ENCODE measurements around the gene GTPBP10. TPM values are rescaled to one million over a fixed set of nuclear protein-coding genes. Genes with fewer than 3 reads are reported as not detected.

The GTPBP10 gene
- total RNA-seq, 1 experiment from 2014 or later, result 51.1 TPM

GRCh38 chr7:90407484-90407821 is 60.9 kb downstream of the GTPBP10 start:
- CTCF ChIA-PET, result interaction anchor here (1.1 kb wide), 1 partner anchor 61 kb away, joined by 5 read pairs; the partner anchor contains the start of gene GTPBP10
- Mint-ChIP-seq H3K27me3 (ENCODE audit: insufficient read depth, unreplicated experiment) (no peaks in the 10 kb centered on the region), H3K4me3 (ENCODE audit: unreplicated experiment) (no peak overlapping the region), H3K9me3 (ENCODE audit: unreplicated experiment) (no peaks in the 10 kb centered on the region), H3K36me3 (ENCODE audit: insufficient read depth, unreplicated experiment) (peaks cover 39% of the 10 kb centered on the region), H3K27ac (ENCODE audit: low read depth, unreplicated experiment) (no peak overlapping the region), H3K4me1 (ENCODE audit: insufficient read depth, unreplicated experiment) (peaks cover 6% of the 10 kb centered on the region)
- intact Hi-C loops (cut with micrococcal nuclease), result no loop called here
- POLR2A ChIA-PET, result interaction anchor here (0.6 kb wide), 2 partner anchors 25 to 48 kb away, joined by 3 read pairs; no protein-coding TSS in a partner anchor
- no peak for TF ChIP-seq CTCF (IDR thresholded peaks at IDR 0.05; ENCODE audit: unreplicated experiment)
- no TSS peak for BruUV-seq (replicated peaks)
- DNase-seq (ENCODE audit: unreplicated experiment), result no peak

- intact Hi-C loops (cut with micrococcal nuclease), result no loop called here
- Mint-ChIP-seq H3K27ac (ENCODE audit: low read depth, unreplicated experiment) (no peak overlapping the region), H3K27me3 (ENCODE audit: insufficient read depth, unreplicated experiment) (no peaks in the 10 kb centered on the region), H3K36me3 (ENCODE audit: insufficient read depth, unreplicated experiment) (peaks cover 39% of the 10 kb centered on the region), H3K9me3 (ENCODE audit: unreplicated experiment) (no peaks in the 10 kb centered on the region), H3K4me3 (ENCODE audit: unreplicated experiment) (no peak overlapping the region), H3K4me1 (ENCODE audit: insufficient read depth, unreplicated experiment) (peaks cover 6% of the 10 kb centered on the region)
- BruUV-seq (replicated peaks), result no TSS peak
- no peak for TF ChIP-seq CTCF (IDR thresholded peaks at IDR 0.05; ENCODE audit: unreplicated experiment)
- ChIA-PET CTCF (interaction anchor here (0.6 to 1.1 kb wide), 2 partner anchors 62 to 1640 kb away, joined by 3 to 5 read pairs; partner anchors contain the start of gene GTPBP10), POLR2A (no interaction called here)
- DNase-seq (ENCODE audit: unreplicated experiment), result no peak
Observed at GRCh38 chr7:90408142-90408541, 61.6 kb downstream of the GTPBP10 start.

- peaks cover 6% of the 10 kb centered on the region for H3K4me1 Mint-ChIP-seq (ENCODE audit: insufficient read depth, unreplicated experiment)
- no peak overlapping the region for H3K4me3 Mint-ChIP-seq (ENCODE audit: unreplicated experiment)
- no peaks in the 10 kb centered on the region for H3K9me3 Mint-ChIP-seq (ENCODE audit: unreplicated experiment)
- peaks cover 39% of the 10 kb centered on the region for H3K36me3 Mint-ChIP-seq (ENCODE audit: insufficient read depth, unreplicated experiment)
- ChIA-PET CTCF (interaction anchor here (0.7 to 1.0 kb wide), 2 partner anchors 63 to 237 kb away, joined by 3 to 4 read pairs; partner anchors contain the start of gene GTPBP10), POLR2A (interaction anchor here (0.6 kb wide), 1 partner anchor 1599 kb away, joined by 3 read pairs; no protein-coding TSS in a partner anchor)
- intact Hi-C loops (cut with micrococcal nuclease), result no loop called here
- no TSS peak for BruUV-seq (replicated peaks)
- H3K27me3 Mint-ChIP-seq (ENCODE audit: insufficient read depth, unreplicated experiment), result no peaks in the 10 kb centered on the region
- H3K27ac Mint-ChIP-seq (ENCODE audit: low read depth, unreplicated experiment), result no peak overlapping the region
- DNase-seq (ENCODE audit: unreplicated experiment), result no peak
- TF ChIP-seq CTCF (IDR thresholded peaks at IDR 0.05; ENCODE audit: unreplicated experiment), result no peak
Observed at GRCh38 chr7:90409667-90410066, 63.2 kb downstream of the GTPBP10 start.

- H3K4me1 Mint-ChIP-seq (ENCODE audit: insufficient read depth, unreplicated experiment), result peaks cover 6% of the 10 kb centered on the region
- H3K4me3 Mint-ChIP-seq (ENCODE audit: unreplicated experiment), result no peak overlapping the region
- peaks cover 33% of the 10 kb centered on the region for H3K36me3 Mint-ChIP-seq (ENCODE audit: insufficient read depth, unreplicated experiment)
- H3K9me3 Mint-ChIP-seq (ENCODE audit: unreplicated experiment), result no peaks in the 10 kb centered on the region
- ChIA-PET POLR2A (interaction anchor here (1.0 kb wide), 1 partner anchor 9 kb away, joined by 3 read pairs; no protein-coding TSS in a partner anchor), CTCF (interaction anchor here (0.7 to 2.8 kb wide), 7 partner anchors 9 to 1418 kb away, joined by 3 to 13 read pairs (median 3); no protein-coding TSS in a partner anchor)
- TF ChIP-seq CTCF (IDR thresholded peaks at IDR 0.05; ENCODE audit: unreplicated experiment), result no peak
- intact Hi-C loops (cut with micrococcal nuclease), result no loop called here
- BruUV-seq (replicated peaks), result no TSS peak
- H3K27ac Mint-ChIP-seq (ENCODE audit: low read depth, unreplicated experiment), result no peak overlapping the region
- H3K27me3 Mint-ChIP-seq (ENCODE audit: insufficient read depth, unreplicated experiment), result no peaks in the 10 kb centered on the region
- DNase-seq (ENCODE audit: unreplicated experiment), result no peak
Observed at GRCh38 chr7:90411510-90411909, 65.0 kb downstream of the GTPBP10 start.
